Mesenchymal stem cell (in vitro differentiated cells and primary cell): ENCODE measurements around the gene EFCAB6.

Source experiments
- DNase-seq: peaks from one replicate; pipeline ENCODE4 v3.0.0-alpha.2; 2013
- H2AFZ ChIP-seq: one replicate; pipeline ENCODE4 v1.6.1; 2013; ENCODE audit warnings: low read depth, mild to moderate bottlenecking, control low read depth, inconsistent platforms, low read length, moderate library complexity
- H2AK5ac ChIP-seq: 2 replicates; pipeline ENCODE4 v1.6.1; 2013; ENCODE audit warnings: low read length, moderate library complexity, mild to moderate bottlenecking, inconsistent platforms; ENCODE audit not compliant: severe bottlenecking
- H2BK120ac ChIP-seq: one replicate; pipeline ENCODE4 v1.6.1; 2013; ENCODE audit warnings: low read depth, mild to moderate bottlenecking, inconsistent platforms, low read length, moderate library complexity
- H2BK12ac ChIP-seq, 2 experiments: one replicate each; pipeline ENCODE4 v1.6.1; 2013; ENCODE audit warnings: inconsistent platforms in 2 of 2, low read length in 2 of 2, mild to moderate bottlenecking in 2 of 2, moderate library complexity in 2 of 2, control low read depth in 1 of 2
- H2BK15ac ChIP-seq: one replicate; pipeline ENCODE4 v1.6.1; 2013; ENCODE audit warnings: mild to moderate bottlenecking, low read depth, inconsistent platforms; ENCODE audit not compliant: poor library complexity, severe bottlenecking
- H2BK5ac ChIP-seq: 2 replicates; pipeline ENCODE4 v1.6.1; 2013; ENCODE audit warnings: low read depth, mild to moderate bottlenecking, low read length, control low read depth, inconsistent platforms; ENCODE audit not compliant: poor library complexity, severe bottlenecking
- H3K14ac ChIP-seq, 2 experiments: one replicate each; pipeline ENCODE4 v1.6.1; 2013; ENCODE audit warnings: inconsistent platforms in 2 of 2, low read length in 2 of 2, control low read depth in 1 of 2, mild to moderate bottlenecking in 1 of 2, moderate library complexity in 1 of 2
- H3K18ac ChIP-seq, 2 experiments: one replicate each; pipeline ENCODE4 v1.6.1; 2013; ENCODE audit warnings: inconsistent platforms in 2 of 2, low read length in 2 of 2, control low read depth in 1 of 2, low read depth in 1 of 2, mild to moderate bottlenecking in 1 of 2
- H3K23ac ChIP-seq, 2 experiments: one replicate each; pipeline ENCODE4 v1.6.1; 2013; ENCODE audit warnings: inconsistent platforms in 2 of 2, low read length in 2 of 2, mild to moderate bottlenecking in 2 of 2, moderate library complexity in 2 of 2, control low read depth in 1 of 2
- H3K27ac ChIP-seq: 2 replicates; pipeline ENCODE4 v1.5.1; 2013; ENCODE audit warnings: mild to moderate bottlenecking, moderate library complexity, low read length, control low read depth, inconsistent platforms; ENCODE audit not compliant: poor library complexity, severe bottlenecking
- H3K27me3 ChIP-seq, 2 experiments: 2 replicates each; pipeline versions ENCODE4 v1.6.1 to v1.7.0; 2013; ENCODE audit warnings: low read length in 2 of 2, mild to moderate bottlenecking in 2 of 2, moderate library complexity in 2 of 2, control low read depth in 1 of 2, inconsistent platforms in 1 of 2; ENCODE audit not compliant: control insufficient read depth in 1 of 2, insufficient read depth in 1 of 2
- H3K36me3 ChIP-seq, 2 experiments: 2 replicates each; pipeline versions ENCODE4 v1.6.1 to v1.7.0; 2013; ENCODE audit warnings: low read length in 2 of 2, control low read depth in 1 of 2, inconsistent platforms in 1 of 2, low read depth in 1 of 2, mild to moderate bottlenecking in 1 of 2; ENCODE audit not compliant: insufficient read depth in 2 of 2, control insufficient read depth in 1 of 2
- H3K4ac ChIP-seq, 2 experiments: one replicate each; pipeline ENCODE4 v1.6.1; 2013; ENCODE audit warnings: inconsistent platforms in 2 of 2, low read length in 2 of 2, mild to moderate bottlenecking in 2 of 2, moderate library complexity in 2 of 2, control low read depth in 1 of 2, low read depth in 1 of 2
- H3K4me1 ChIP-seq: 2 replicates; pipeline ENCODE4 v1.6.1; 2013; ENCODE audit warnings: low read depth, low read length, control low read depth; ENCODE audit not compliant: control insufficient read depth, insufficient read depth
- H3K4me2 ChIP-seq: 2 replicates; pipeline ENCODE4 v1.6.1; 2013; ENCODE audit warnings: low read length, mild to moderate bottlenecking, inconsistent platforms; ENCODE audit not compliant: poor library complexity, severe bottlenecking
- H3K4me3 ChIP-seq, 2 experiments: 2 replicates each; pipeline versions ENCODE4 v1.5.1 to v1.7.0; 2013; ENCODE audit warnings: low read length in 2 of 2, mild to moderate bottlenecking in 2 of 2, control low read depth in 1 of 2, low read depth in 1 of 2; ENCODE audit not compliant: insufficient read depth in 1 of 2
- H3K79me1 ChIP-seq: replicated peaks from 2 replicates; pipeline ENCODE4 v1.6.1; 2013; ENCODE audit warnings: mild to moderate bottlenecking, control low read depth, low read length, inconsistent platforms; ENCODE audit not compliant: poor library complexity, severe bottlenecking
- H3K9ac ChIP-seq: 2 replicates; pipeline ENCODE4 v1.7.0; 2013; ENCODE audit warnings: mild to moderate bottlenecking, low read length, moderate library complexity
- H3K9me3 ChIP-seq: 2 replicates; pipeline ENCODE4 v1.7.0; 2013; ENCODE audit warnings: mild to moderate bottlenecking, low read length; ENCODE audit not compliant: control insufficient read depth
- H4K8ac ChIP-seq: one replicate; pipeline ENCODE4 v1.6.1; 2013; ENCODE audit warnings: inconsistent platforms, mild to moderate bottlenecking, low read length, moderate library complexity
- H4K91ac ChIP-seq: one replicate; pipeline ENCODE4 v1.6.1; 2013; ENCODE audit warnings: mild to moderate bottlenecking, low read length, inconsistent platforms
- WGBS: methylation state at CpG from one replicate; pipeline ENCODE4 v1.1.7; 2013; ENCODE audit warnings: mixed read lengths; 5-methylcytosine and 5-hydroxymethylcytosine counted together

EFCAB6 gene

DNA sequence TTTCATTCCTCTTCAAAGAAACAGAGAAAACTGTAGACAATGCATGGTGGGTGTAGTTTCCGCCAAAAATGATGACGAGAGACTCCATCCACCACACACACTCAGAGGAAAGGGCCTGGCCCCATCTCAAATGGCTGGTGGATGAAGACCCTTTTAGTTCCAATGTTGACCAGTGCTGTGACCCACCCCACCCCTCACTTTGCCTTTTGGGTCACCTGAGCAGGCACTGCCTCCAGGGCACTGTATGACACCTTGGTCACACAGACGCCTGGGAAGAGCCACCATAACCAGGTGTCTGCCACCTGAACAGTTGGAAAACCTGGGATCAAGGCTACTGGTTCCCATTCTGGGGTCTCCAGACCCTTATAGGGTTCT lies 279.0 kb downstream of the EFCAB6 start:
- Histone ChIP-seq H3K36me3 (no peaks in the 10 kb centered on the region), H3K9ac (no peak overlapping the region), H4K91ac (no peak overlapping the region), H2BK5ac (no peak overlapping the region), H2AFZ (no peak overlapping the region), H3K79me1 (no peaks in the 10 kb centered on the region), H3K4ac (no peak overlapping the region), H3K9me3 (peaks cover 6% of the 10 kb centered on the region), H3K4me2 (no peak overlapping the region), H3K27ac (no peak overlapping the region), H2BK120ac (no peak overlapping the region), H3K18ac (no peak overlapping the region), H3K27me3 (no peaks in the 10 kb centered on the region), H2BK15ac (no peak overlapping the region), H3K4me3 (no peak overlapping the region), H3K14ac (no peak overlapping the region), H2BK12ac (no peak overlapping the region), H3K4me1 (no peaks in the 10 kb centered on the region), H4K8ac (no peak overlapping the region), H2AK5ac (no peak overlapping the region), H3K23ac (no peak overlapping the region)
- no peak for DNase-seq
- 83% methylated on average over 3 of the region's 3 CpGs for WGBS

DNA sequence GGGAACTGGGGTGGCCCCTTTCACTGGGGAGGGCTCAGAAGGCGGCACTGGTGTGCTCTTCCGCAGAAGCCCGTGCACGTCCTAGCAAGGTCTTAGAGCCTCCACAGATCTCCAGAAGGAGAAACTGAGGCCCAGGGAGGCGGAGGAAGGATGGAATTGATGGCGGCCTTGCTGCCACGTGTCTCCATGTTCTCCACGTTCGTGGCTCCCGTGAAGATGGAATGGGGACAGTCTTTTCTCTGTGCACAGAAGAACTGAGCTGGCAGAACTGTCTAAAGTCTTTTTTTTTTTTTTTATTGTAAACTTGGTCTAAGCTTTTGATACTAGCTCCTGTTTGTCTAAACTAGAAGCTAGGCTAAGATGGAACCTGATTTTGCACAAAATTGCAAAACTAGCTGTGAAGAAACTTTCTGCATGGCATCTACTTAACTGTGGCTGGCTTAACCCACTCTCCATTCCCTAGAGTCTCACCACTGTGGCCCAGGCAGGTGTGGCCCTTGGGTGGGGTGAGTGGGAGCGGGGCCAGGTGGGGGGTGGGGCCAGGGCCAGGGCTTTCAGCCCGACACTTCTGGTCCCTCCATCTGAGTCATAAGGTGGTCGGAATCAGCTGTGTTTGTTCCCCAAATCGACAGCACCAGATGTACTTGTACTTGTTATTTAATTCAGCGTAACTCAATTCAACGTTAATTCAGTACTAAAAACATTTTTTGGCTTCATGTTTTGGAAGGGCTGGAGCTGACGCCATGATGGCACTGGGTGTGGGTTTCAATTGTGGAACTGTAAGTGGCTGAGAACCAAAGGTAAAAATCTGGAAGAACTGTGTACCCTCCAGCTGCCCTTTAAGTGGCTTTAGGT lies 279.6 kb downstream of the EFCAB6 start:
- H3K18ac ChIP-seq: no peak overlapping the region
- H3K27ac ChIP-seq: no peak overlapping the region
- no peak overlapping the region for H2AK5ac ChIP-seq
- WGBS: 77% methylated on average over 17 of the region's 17 CpGs
- H4K91ac ChIP-seq: no peak overlapping the region
- peaks cover 6% of the 10 kb centered on the region for H3K9me3 ChIP-seq
- no peak overlapping the region for H3K9ac ChIP-seq
- H3K4me1 ChIP-seq: no peaks in the 10 kb centered on the region
- no peak overlapping the region for H3K23ac ChIP-seq
- no peak overlapping the region for H3K4me2 ChIP-seq
- no peaks in the 10 kb centered on the region for H3K79me1 ChIP-seq
- H3K36me3 ChIP-seq: no peaks in the 10 kb centered on the region
- H2BK15ac ChIP-seq: no peak overlapping the region
- DNase-seq: no peak
- no peak overlapping the region for H3K14ac ChIP-seq
- no peaks in the 10 kb centered on the region for H3K27me3 ChIP-seq
- H4K8ac ChIP-seq: no peak overlapping the region
- H2AFZ ChIP-seq: no peak overlapping the region
- no peak overlapping the region for H2BK12ac ChIP-seq
- H3K4me3 ChIP-seq: no peak overlapping the region
- H3K4ac ChIP-seq: no peak overlapping the region
- no peak overlapping the region for H2BK120ac ChIP-seq
- no peak overlapping the region for H2BK5ac ChIP-seq

DNA sequence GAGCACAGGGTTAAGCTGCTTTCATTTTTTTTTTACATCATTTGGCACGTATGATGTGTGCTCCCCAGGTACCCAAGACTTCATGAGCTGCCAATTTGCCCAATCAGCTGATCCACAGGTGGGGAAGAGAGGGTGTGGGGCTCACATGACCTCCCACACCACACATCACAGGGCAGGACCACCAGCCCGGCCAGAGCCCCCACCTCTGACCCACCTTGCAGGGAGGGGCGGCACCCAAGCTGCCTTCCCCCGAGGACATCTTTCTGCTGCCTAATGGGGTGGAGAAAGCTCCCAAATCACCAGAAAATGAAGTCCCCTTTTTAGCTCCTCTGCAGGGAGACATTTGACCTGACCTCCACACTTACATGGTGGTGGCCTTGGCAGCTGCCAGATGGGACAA lies 280.5 kb downstream of the EFCAB6 start:
- no peak overlapping the region for H3K4ac ChIP-seq
- no peak overlapping the region for H2AK5ac ChIP-seq
- no peak overlapping the region for H2BK12ac ChIP-seq
- no peak overlapping the region for H3K14ac ChIP-seq
- H3K18ac ChIP-seq: no peak overlapping the region
- H2BK15ac ChIP-seq: no peak overlapping the region
- H4K91ac ChIP-seq: no peak overlapping the region
- H4K8ac ChIP-seq: no peak overlapping the region
- no peaks in the 10 kb centered on the region for H3K4me1 ChIP-seq
- no peaks in the 10 kb centered on the region for H3K36me3 ChIP-seq
- peaks cover 6% of the 10 kb centered on the region for H3K9me3 ChIP-seq
- H3K79me1 ChIP-seq: no peaks in the 10 kb centered on the region
- H2BK120ac ChIP-seq: no peak overlapping the region
- no peak overlapping the region for H2AFZ ChIP-seq
- no peak overlapping the region for H3K4me3 ChIP-seq
- no peak overlapping the region for H3K27ac ChIP-seq
- H3K9ac ChIP-seq: no peak overlapping the region
- no peak overlapping the region for H2BK5ac ChIP-seq
- no peak for DNase-seq
- WGBS: 65% methylated on average over 4 of the region's 4 CpGs
- no peak overlapping the region for H3K4me2 ChIP-seq
- H3K27me3 ChIP-seq: peaks cover 0 to 4% of the 10 kb centered on the region in 2 experiments
- H3K23ac ChIP-seq: no peak overlapping the region

DNA sequence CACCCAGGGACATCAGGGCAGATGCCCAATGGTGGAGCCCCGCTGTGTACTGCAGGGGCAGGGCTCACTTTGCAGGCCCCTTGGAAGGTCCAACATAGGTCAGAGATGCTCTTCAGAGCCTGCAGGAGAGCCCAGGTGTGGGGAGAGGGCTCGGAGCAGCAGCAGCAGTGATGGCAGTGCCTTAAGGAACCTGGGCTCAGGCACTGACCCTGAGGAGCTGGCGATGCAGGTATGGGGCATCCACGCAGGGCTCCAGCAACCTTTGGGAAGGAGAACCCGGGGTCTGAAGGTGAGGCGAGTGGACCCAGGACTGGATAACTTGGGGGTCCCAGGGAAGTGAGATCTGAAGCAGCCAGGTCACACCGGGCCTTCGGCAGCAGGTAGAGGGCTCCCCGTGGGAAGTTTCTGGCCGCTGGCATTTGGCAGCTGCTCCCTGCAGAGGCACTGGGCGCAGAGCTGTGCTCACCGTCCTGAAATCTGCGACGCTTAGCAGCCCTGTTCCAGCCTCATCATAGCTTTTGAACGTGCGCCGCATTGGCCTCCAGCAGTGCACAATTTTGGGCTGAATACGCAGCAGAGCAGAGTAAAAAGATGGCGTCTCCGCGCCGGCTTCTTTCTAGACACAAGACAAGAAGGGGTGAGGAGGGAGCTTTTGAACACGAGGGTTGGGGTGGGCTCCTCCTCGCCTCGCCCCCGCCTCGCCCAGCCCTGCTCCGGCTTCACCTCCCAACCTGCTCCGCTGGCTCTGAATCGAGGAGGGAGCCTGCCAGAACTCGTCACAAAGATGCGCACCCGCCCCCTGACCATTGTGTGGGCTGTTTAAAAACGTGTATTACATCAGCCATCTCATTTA lies 281.5 kb downstream of the EFCAB6 start:
- peaks cover 6% of the 10 kb centered on the region for H3K9me3 ChIP-seq
- H3K4me3 ChIP-seq: no peak overlapping the region
- H3K4me2 ChIP-seq: no peak overlapping the region
- no peak overlapping the region for H3K18ac ChIP-seq
- H2BK5ac ChIP-seq: no peak overlapping the region
- no peak overlapping the region for H3K9ac ChIP-seq
- H3K27ac ChIP-seq: no peak overlapping the region
- H2BK120ac ChIP-seq: no peak overlapping the region
- H3K4me1 ChIP-seq: no peaks in the 10 kb centered on the region
- no peak overlapping the region for H2BK15ac ChIP-seq
- H3K14ac ChIP-seq: no peak overlapping the region
- no peak overlapping the region for H3K23ac ChIP-seq
- WGBS: 80% methylated on average over 28 of the region's 34 CpGs
- no peak overlapping the region for H3K4ac ChIP-seq
- H2AFZ ChIP-seq: no peak overlapping the region
- H3K27me3 ChIP-seq: peaks cover 0 to 12% of the 10 kb centered on the region in 2 experiments
- H3K36me3 ChIP-seq: peaks cover 0 to 3% of the 10 kb centered on the region in 2 experiments
- no peaks in the 10 kb centered on the region for H3K79me1 ChIP-seq
- no peak for DNase-seq
- no peak overlapping the region for H2AK5ac ChIP-seq
- H4K91ac ChIP-seq: no peak overlapping the region
- H4K8ac ChIP-seq: no peak overlapping the region
- H2BK12ac ChIP-seq: no peak overlapping the region
